Measurements from ENCODE around the gene PAFAH1B1.
"Not testable (repeated sequence)": the region's sequence is repeated elsewhere in the genome, so short reads cannot be mapped to it uniquely, and the experiment has no call there.

PAFAH1B1 gene

GRCh38 chr17:2636169-2636930 is 42.9 kb downstream of the PAFAH1B1 start:
- no peak for DNase-seq

GRCh38 chr17:2637422-2637821 is 44.0 kb downstream of the PAFAH1B1 start:
- DNase-seq: no peak

GRCh38 chr17:2644971-2645370 is 51.5 kb downstream of the PAFAH1B1 start:
- no peak for DNase-seq

GRCh38 chr17:2647957-2648356 is 54.5 kb downstream of the PAFAH1B1 start:
- no peak for DNase-seq

GRCh38 chr17:2649191-2649590 is 55.7 kb downstream of the PAFAH1B1 start:
- DNase-seq: no peak

- not testable (repeated sequence) for DNase-seq
Observed at GRCh38 chr17:2652911-2653310, 59.5 kb downstream of the PAFAH1B1 start.

- DNase-seq: no peak
Observed at GRCh38 chr17:2655546-2655945, 62.1 kb downstream of the PAFAH1B1 start.

- DNase-seq: no peak
Observed at GRCh38 chr17:2656283-2656682, 62.8 kb downstream of the PAFAH1B1 start.

- not testable (repeated sequence) for DNase-seq
Observed at GRCh38 chr17:2659337-2659736, 65.9 kb downstream of the PAFAH1B1 start.

- not testable (repeated sequence) for DNase-seq
Observed at GRCh38 chr17:2660410-2660809, 67.0 kb downstream of the PAFAH1B1 start.

GRCh38 chr17:2672026-2672425 is 78.6 kb downstream of the PAFAH1B1 start:
- DNase-seq: no peak

- DNase-seq: not testable (repeated sequence)
Observed at GRCh38 chr17:2679247-2679646, 85.8 kb downstream of the PAFAH1B1 start.

GRCh38 chr17:2680961-2681360 is 87.5 kb downstream of the PAFAH1B1 start:
- no peak for DNase-seq

GRCh38 chr17:2681650-2682049 is 88.2 kb downstream of the PAFAH1B1 start:
- no peak for DNase-seq

GRCh38 chr17:2682176-2682938 is 88.9 kb downstream of the PAFAH1B1 start:
- no peak for DNase-seq

- DNase-seq: no peak
Observed at GRCh38 chr17:2683912-2684311, 90.5 kb downstream of the PAFAH1B1 start.

GRCh38 chr17:2684549-2684948 is 91.1 kb downstream of the PAFAH1B1 start:
- no peak for DNase-seq

GRCh38 chr17:2685696-2686095 is 92.2 kb downstream of the PAFAH1B1 start:
- DNase-seq: no peak

GRCh38 chr17:2687074-2687418 is 93.6 kb downstream of the PAFAH1B1 start:
- no peak for DNase-seq

GRCh38 chr17:2688351-2689342 is 95.2 kb downstream of the PAFAH1B1 start:
- no peak for DNase-seq

- DNase-seq: no peak
Observed at GRCh38 chr17:2689411-2690164, 96.1 kb downstream of the PAFAH1B1 start.

All from OCI-M1 (cell line).